ENCODE results near the gene EPHB6.

DNA sequence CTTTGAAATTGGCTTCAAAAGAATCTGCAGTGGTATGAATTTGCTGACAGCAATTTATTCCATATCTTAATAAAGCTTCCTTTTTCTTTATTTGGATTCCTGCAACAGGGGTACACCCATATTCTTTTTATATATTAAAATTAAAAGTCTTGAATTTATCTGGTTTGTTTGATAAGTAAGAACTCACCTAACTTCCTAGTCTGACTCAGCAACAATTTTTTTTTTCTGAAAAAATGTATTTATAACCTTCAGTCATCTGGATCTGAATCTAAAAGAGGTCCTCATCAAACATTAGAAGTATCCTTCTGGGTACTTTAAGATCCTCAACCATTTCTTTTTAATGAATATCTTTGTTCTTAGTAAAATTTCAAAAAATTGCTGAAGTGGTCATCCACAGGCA lies 4.5 kb downstream of the EPHB6 start:
- TF ChIP-seq EZH2 (IDR thresholded peaks at IDR 0.05; ENCODE audit: low read length, unreplicated experiment), result no peak
- TF ChIP-seq, protein P1, sequence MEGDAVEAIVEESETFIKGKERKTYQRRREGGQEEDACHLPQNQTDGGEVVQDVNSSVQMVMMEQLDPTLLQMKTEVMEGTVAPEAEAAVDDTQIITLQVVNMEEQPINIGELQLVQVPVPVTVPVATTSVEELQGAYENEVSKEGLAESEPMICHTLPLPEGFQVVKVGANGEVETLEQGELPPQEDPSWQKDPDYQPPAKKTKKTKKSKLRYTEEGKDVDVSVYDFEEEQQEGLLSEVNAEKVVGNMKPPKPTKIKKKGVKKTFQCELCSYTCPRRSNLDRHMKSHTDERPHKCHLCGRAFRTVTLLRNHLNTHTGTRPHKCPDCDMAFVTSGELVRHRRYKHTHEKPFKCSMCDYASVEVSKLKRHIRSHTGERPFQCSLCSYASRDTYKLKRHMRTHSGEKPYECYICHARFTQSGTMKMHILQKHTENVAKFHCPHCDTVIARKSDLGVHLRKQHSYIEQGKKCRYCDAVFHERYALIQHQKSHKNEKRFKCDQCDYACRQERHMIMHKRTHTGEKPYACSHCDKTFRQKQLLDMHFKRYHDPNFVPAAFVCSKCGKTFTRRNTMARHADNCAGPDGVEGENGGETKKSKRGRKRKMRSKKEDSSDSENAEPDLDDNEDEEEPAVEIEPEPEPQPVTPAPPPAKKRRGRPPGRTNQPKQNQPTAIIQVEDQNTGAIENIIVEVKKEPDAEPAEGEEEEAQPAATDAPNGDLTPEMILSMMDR (conservative IDR thresholded peaks at IDR 0.05; ENCODE audit: low read depth, low read length), result no peak

Data from PC-3 (cell line).